ENCODE results near the gene PRDM12. TPM values are rescaled to one million over a fixed set of nuclear protein-coding genes. Genes with fewer than 3 reads are reported as not detected.

Gene PRDM12
- total and polyA plus RNA-seq, 9 donors, result not detected

DNA sequence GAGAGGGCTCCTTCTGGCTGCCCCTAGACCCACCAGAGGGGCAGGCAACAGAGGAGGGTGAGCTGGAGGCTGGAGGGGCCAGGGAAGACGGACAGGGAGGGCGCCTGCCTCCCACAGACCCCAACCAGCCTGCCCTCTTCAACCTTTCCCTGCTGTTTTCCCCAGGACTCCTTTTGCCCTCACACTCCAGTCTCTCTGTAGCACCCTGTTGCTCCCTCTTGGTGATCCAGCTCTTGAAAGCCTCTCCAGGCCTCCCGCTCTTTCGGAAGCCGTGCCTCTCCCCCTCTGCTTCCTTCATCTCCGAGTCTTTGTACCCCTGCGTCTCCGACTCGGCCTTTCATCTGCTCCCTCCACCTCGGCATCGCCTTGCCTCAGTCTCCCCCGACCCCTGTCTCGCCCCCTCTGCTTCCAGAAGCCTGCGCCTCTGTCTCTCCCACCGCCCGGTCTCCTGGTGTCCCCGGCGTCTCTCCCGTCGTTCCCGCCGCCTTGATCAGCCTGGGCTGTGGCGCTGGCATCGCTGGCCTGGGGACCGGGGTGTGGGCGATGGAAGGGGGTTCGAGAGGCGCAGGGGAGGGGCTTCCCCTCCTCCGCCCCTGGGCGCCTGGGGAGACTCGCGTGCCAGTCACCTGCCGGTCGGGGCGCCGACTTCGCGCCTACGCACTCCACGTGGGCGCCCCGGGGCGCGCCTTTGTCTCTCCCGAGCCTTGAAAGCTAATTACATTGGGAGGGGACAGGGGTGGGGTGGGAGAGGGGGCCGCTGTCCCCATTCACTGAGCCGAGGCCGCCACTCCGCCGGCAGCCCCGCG is 5.3 kb upstream of the PRDM12 start:
- WGBS (ENCODE audit: insufficient coverage), result 7% methylated on average over 33 of the region's 52 CpGs

GRCh38 chr9:130659699-130660248 is 4.6 kb upstream of the PRDM12 start:
- peaks cover 99% of the 10 kb centered on the region for H3K27me3 ChIP-seq (ENCODE audit: control insufficient read depth, insufficient read depth, low read length)
- no peaks in the 10 kb centered on the region for H3K36me3 ChIP-seq (ENCODE audit: control insufficient read depth, insufficient read depth, low read length)
- no peak overlapping the region for H3K4me3 ChIP-seq (ENCODE audit: low read length)
- DNase-seq, result no peak
- H3K27ac ChIP-seq (ENCODE audit: low read length), result no peak overlapping the region
- H3K4me1 ChIP-seq (ENCODE audit: control insufficient read depth, insufficient read depth, low read length), result peaks cover 41% of the 10 kb centered on the region
- H3K9me3 ChIP-seq (replicated peaks; ENCODE audit: control insufficient read depth, low read depth, low read length), result no peaks in the 10 kb centered on the region
- under 1% methylated on average over 58 of the region's 58 CpGs for WGBS (ENCODE audit: insufficient coverage)

More for the DNA sequence above, 5.3 kb upstream of the PRDM12 start:
- Histone ChIP-seq H3K27ac (ENCODE audit: low read length) (no peak overlapping the region), H3K27me3 (ENCODE audit: control insufficient read depth, insufficient read depth, low read length) (peaks cover 96% of the 10 kb centered on the region), H3K36me3 (ENCODE audit: control insufficient read depth, insufficient read depth, low read length) (no peaks in the 10 kb centered on the region), H3K4me3 (ENCODE audit: low read length) (no peak overlapping the region), H3K4me1 (ENCODE audit: control insufficient read depth, insufficient read depth, low read length) (peaks cover 36% of the 10 kb centered on the region), H3K9me3 (replicated peaks; ENCODE audit: control insufficient read depth, low read depth, low read length) (no peaks in the 10 kb centered on the region)
- no peak for DNase-seq

DNA sequence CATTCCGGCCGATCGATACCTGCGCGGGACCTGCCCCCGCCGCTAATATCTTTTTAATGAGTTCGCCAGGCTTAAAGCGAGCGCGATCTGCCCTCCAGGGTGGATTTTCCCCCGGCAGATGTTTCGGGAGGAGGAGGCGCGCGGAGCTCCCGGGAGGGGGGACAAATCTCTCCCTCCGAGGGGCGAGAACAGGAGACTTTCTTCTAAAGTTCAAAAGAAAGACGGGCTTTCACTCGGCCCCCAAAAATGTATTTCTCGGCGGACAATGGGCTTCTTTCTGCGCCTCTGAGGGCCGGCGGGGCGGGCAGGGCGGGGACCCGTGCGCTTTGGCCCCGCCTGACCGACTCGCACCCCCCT is 4.1 kb upstream of the PRDM12 start:
- H3K4me1 ChIP-seq (ENCODE audit: control insufficient read depth, insufficient read depth, low read length), result peaks cover 45% of the 10 kb centered on the region
- 0% methylated on average over 24 of the region's 33 CpGs for whole genome bisulfite sequencing (ENCODE audit: insufficient coverage)
- H3K36me3 ChIP-seq (ENCODE audit: control insufficient read depth, insufficient read depth, low read length), result no peaks in the 10 kb centered on the region
- H3K9me3 ChIP-seq (replicated peaks; ENCODE audit: control insufficient read depth, low read depth, low read length), result no peaks in the 10 kb centered on the region
- DNase-seq, result no peak
- no peak overlapping the region for H3K4me3 ChIP-seq (ENCODE audit: low read length)
- H3K27me3 ChIP-seq (ENCODE audit: control insufficient read depth, insufficient read depth, low read length), result peaks cover 99% of the 10 kb centered on the region
- no peak overlapping the region for H3K27ac ChIP-seq (ENCODE audit: low read length)

DNA sequence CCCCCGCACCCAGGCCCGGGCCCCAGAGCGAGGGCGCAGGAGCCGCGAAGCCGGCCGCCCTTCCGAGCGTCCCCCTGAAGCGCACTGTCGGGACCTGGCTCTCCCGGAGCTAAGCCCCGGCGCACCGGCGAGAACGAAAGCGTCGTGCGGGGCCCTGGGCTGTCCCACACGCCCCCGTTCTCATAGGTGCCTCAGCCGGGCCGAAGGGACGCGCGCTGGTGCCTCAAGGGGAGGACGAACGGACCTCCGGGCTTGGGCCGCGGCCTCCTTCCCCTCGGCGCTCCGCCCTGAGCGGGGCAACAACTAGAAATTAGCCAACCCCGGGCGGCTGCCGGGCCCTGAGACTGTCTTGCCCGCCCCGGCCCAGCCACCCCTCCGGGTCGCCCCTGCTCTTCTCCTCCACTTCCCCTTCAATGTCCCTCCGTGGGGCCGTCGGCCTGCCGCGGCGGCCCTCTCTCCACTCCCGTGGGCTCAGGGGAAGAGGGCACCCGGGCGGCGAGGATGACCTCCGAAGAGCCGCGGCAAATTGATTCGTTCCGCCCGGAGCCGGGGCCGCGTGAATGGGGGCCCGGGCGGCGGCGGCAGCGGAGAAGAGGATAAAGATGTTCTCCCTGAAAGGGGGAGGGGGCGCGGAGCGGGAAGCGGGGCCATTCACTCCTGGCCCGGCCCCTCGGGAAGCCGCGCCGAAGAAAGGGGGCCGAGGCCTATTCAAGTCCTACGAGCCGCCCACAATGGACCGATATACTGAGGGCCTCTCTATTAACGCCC is 3.5 kb upstream of the PRDM12 start:
- H3K27me3 ChIP-seq (ENCODE audit: control insufficient read depth, insufficient read depth, low read length), result peaks cover 100% of the 10 kb centered on the region
- peak overlapping the region; percentile 11 for H3K4me3 ChIP-seq (ENCODE audit: low read length)
- peaks cover 50% of the 10 kb centered on the region for H3K4me1 ChIP-seq (ENCODE audit: control insufficient read depth, insufficient read depth, low read length)
- no peaks in the 10 kb centered on the region for H3K9me3 ChIP-seq (replicated peaks; ENCODE audit: control insufficient read depth, low read depth, low read length)
- DNase-seq, result no peak
- no peak overlapping the region for H3K27ac ChIP-seq (ENCODE audit: low read length)
- WGBS (ENCODE audit: insufficient coverage), result under 1% methylated on average over 69 of the region's 82 CpGs
- no peaks in the 10 kb centered on the region for H3K36me3 ChIP-seq (ENCODE audit: control insufficient read depth, insufficient read depth, low read length)

DNA sequence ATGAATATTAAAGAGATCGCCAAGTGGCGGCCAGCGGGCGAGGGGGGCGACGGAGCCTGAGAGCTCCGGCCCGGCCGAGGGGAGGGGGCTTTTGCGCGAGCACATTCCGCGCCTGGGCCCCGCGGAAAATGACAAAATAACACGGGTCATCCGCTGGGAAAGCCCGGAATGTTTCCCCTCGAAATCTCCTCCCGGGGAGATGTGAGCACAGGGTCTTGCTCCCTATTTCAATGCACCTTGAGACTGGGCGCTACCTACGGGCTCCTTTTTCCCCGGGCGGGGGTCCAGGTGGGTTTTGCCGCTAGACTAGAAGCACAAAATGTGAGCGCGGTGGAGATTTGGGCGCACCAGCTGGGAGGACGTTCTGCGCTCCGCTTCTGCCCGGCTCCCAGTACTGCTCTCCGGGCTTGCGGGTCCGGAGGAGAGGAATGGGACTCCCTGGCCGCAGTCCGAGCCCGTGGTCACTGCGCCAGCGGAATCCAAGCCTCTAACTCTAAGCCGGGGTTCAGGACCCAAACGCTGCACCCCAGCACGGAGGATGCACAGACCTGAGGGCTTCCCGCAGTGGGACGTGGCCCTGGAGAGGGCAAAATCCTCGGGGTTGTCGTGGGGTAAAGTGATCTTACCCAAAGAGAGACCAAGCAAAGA is 2.8 kb upstream of the PRDM12 start:
- peaks cover 57% of the 10 kb centered on the region for H3K4me1 ChIP-seq (ENCODE audit: control insufficient read depth, insufficient read depth, low read length)
- H3K27ac ChIP-seq (ENCODE audit: low read length), result no peak overlapping the region
- no peaks in the 10 kb centered on the region for H3K9me3 ChIP-seq (replicated peaks; ENCODE audit: control insufficient read depth, low read depth, low read length)
- DNase-seq, result no peak
- H3K27me3 ChIP-seq (ENCODE audit: control insufficient read depth, insufficient read depth, low read length), result peaks cover 100% of the 10 kb centered on the region
- WGBS (ENCODE audit: insufficient coverage), result under 1% methylated on average over 46 of the region's 47 CpGs
- H3K4me3 ChIP-seq (ENCODE audit: low read length), result no peak overlapping the region
- H3K36me3 ChIP-seq (ENCODE audit: control insufficient read depth, insufficient read depth, low read length), result no peaks in the 10 kb centered on the region

GRCh38 chr9:130662099-130662969 is 2.1 kb upstream of the PRDM12 start:
- H3K36me3 ChIP-seq (ENCODE audit: control insufficient read depth, insufficient read depth, low read length), result no peaks in the 10 kb centered on the region
- H3K9me3 ChIP-seq (replicated peaks; ENCODE audit: control insufficient read depth, low read depth, low read length), result no peaks in the 10 kb centered on the region
- no peak overlapping the region for H3K27ac ChIP-seq (ENCODE audit: low read length)
- H3K4me3 ChIP-seq (ENCODE audit: low read length), result no peak overlapping the region
- H3K4me1 ChIP-seq (ENCODE audit: control insufficient read depth, insufficient read depth, low read length), result peaks cover 58% of the 10 kb centered on the region
- H3K27me3 ChIP-seq (ENCODE audit: control insufficient read depth, insufficient read depth, low read length), result peaks cover 100% of the 10 kb centered on the region
- DNase-seq, result no peak
- 3% methylated on average over 46 of the region's 49 CpGs for WGBS (ENCODE audit: insufficient coverage)

- no peak overlapping the region for H3K4me3 ChIP-seq (ENCODE audit: low read length)
- DNase-seq, result no peak
- H3K27ac ChIP-seq (ENCODE audit: low read length), result no peak overlapping the region
- peaks cover 100% of the 10 kb centered on the region for H3K27me3 ChIP-seq (ENCODE audit: control insufficient read depth, insufficient read depth, low read length)
- peaks cover 58% of the 10 kb centered on the region for H3K4me1 ChIP-seq (ENCODE audit: control insufficient read depth, insufficient read depth, low read length)
- 3% methylated on average over 13 of the region's 15 CpGs for WGBS (ENCODE audit: insufficient coverage)
- H3K36me3 ChIP-seq (ENCODE audit: control insufficient read depth, insufficient read depth, low read length), result no peaks in the 10 kb centered on the region
- H3K9me3 ChIP-seq (replicated peaks; ENCODE audit: control insufficient read depth, low read depth, low read length), result no peaks in the 10 kb centered on the region
Measured at GRCh38 chr9:130662970-130663257, 1.5 kb upstream of the PRDM12 start.

DNA sequence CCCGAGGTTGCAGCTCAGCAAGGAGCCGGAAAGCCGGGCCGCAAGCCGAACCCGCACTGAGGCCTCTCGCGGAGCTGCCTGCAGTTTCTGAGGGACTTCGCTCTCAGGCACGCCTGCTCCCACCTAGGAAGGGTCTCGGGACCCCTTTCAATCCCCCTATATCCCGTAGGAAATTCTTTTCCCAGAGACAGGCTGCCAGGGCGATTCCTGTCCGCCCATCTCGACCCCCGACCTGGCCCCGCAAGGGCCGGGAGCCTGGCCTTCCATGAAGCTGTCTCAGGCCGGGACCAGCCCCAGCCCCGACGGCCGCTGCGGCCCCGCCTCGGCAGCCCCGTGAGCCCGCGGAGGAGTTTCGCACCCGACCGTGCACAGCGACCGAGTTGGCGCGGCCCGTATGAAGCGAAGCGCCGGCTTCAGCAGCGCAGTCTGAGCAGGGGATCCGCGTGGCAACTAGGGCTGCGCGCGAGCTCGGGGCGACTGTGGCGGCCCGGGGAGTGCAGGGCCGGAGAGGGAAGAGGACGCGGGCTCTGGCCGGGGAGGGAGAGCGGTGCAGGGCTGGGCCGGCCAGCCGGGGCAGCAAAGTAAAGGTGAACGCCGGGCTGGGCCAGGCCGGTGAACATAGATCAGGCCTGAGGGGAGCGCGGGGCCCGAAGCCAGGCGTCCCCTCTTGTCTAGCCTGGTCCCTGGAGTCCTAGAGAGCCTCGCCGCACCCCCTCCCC is 977 bp upstream of the PRDM12 start:
- Histone ChIP-seq H3K4me3 (ENCODE audit: low read length) (no peak overlapping the region), H3K36me3 (ENCODE audit: control insufficient read depth, insufficient read depth, low read length) (no peaks in the 10 kb centered on the region), H3K27me3 (ENCODE audit: control insufficient read depth, insufficient read depth, low read length) (peaks cover 100% of the 10 kb centered on the region), H3K9me3 (replicated peaks; ENCODE audit: control insufficient read depth, low read depth, low read length) (no peaks in the 10 kb centered on the region), H3K27ac (ENCODE audit: low read length) (no peak overlapping the region), H3K4me1 (ENCODE audit: control insufficient read depth, insufficient read depth, low read length) (peaks cover 58% of the 10 kb centered on the region)
- WGBS (ENCODE audit: insufficient coverage), result under 1% methylated on average over 50 of the region's 65 CpGs
- no peak for DNase-seq

- WGBS (ENCODE audit: insufficient coverage), result under 1% methylated on average over 17 of the region's 19 CpGs
- Histone ChIP-seq H3K27me3 (ENCODE audit: control insufficient read depth, insufficient read depth, low read length) (peaks cover 99% of the 10 kb centered on the region), H3K27ac (ENCODE audit: low read length) (no peak overlapping the region), H3K9me3 (replicated peaks; ENCODE audit: control insufficient read depth, low read depth, low read length) (no peaks in the 10 kb centered on the region), H3K4me3 (ENCODE audit: low read length) (no peak overlapping the region), H3K36me3 (ENCODE audit: control insufficient read depth, insufficient read depth, low read length) (no peaks in the 10 kb centered on the region), H3K4me1 (ENCODE audit: control insufficient read depth, insufficient read depth, low read length) (peaks cover 58% of the 10 kb centered on the region)
- DNase-seq, result no peak
Measured at GRCh38 chr9:130663977-130664250, 480 bp upstream of the PRDM12 start.

Data from muscle of leg (tissue), 11 donors.